IMR-90 (cell line): ENCODE data around the gene ARHGEF7. TPM values are rescaled to one million over a fixed set of nuclear protein-coding genes. Genes with fewer than 3 reads are reported as not detected.

Source experiments
- ATAC-seq: fragments of 200-7000 bp; cut with Tn5 transposase; 2 replicates; pipeline ENCODE4 v1.9.1; 2020; ENCODE audit warnings: low read depth, mild to moderate bottlenecking, moderate library complexity
- BruUV-seq: library from RNA; stranded (reverse); fragments of 400-500 nt; replicated peaks from 2 replicates; lab custom pipeline; 2021; lab: Mats Ljungman, UMichigan
- CTCF ChIA-PET: fragments of 300-600 bp; formaldehyde crosslinking; extraction: SDS; loops from one replicate; lab custom pipeline; 2021; ENCODE audit warnings: antibody characterized with exemption; lab: Yijun Ruan, JAX
- POLR2A ChIA-PET: fragments of 300-600 bp; sonication (Branson Sonifier 250); formaldehyde crosslinking; loops from one replicate; lab custom pipeline; 2022; ENCODE audit warnings: antibody characterized with exemption; ENCODE audit not compliant: unreplicated experiment; lab: Charles Lee
- DNase-seq: peaks from one replicate; pipeline ENCODE4 v3.0.0; 2013
- H2AFZ ChIP-seq: replicated peaks from 2 replicates; pipeline ENCODE3; 2013; ENCODE audit warnings: low read length, mild to moderate bottlenecking; ENCODE audit not compliant: poor library complexity
- H2AK5ac ChIP-seq: 2 replicates; pipeline ENCODE4 v1.6.1; 2013; ENCODE audit warnings: low read depth, low read length, inconsistent platforms
- H2AK9ac ChIP-seq: replicated peaks from 2 replicates; pipeline ENCODE3; 2013; ENCODE audit warnings: mild to moderate bottlenecking, low read depth, low read length, moderate library complexity; ENCODE audit not compliant: poor library complexity
- H2BK120ac ChIP-seq: 2 replicates; pipeline ENCODE4 v1.6.1; 2013; ENCODE audit warnings: low read depth, low read length, inconsistent platforms
- H2BK15ac ChIP-seq: 3 replicates; pipeline ENCODE4 v1.6.1; 2013; ENCODE audit warnings: low read depth, low read length, inconsistent platforms
- H2BK20ac ChIP-seq: 2 replicates; pipeline ENCODE4 v1.6.1; 2013; ENCODE audit warnings: low read depth, mild to moderate bottlenecking, inconsistent platforms, low read length, moderate library complexity
- H2BK5ac ChIP-seq: 2 replicates; pipeline ENCODE4 v1.6.1; 2013; ENCODE audit warnings: mild to moderate bottlenecking, low read depth, low read length, inconsistent platforms; ENCODE audit not compliant: poor library complexity, severe bottlenecking
- H3K14ac ChIP-seq: replicated peaks from 2 replicates; pipeline ENCODE4 v1.6.1; 2013; ENCODE audit warnings: low read depth, low read length, inconsistent platforms
- H3K18ac ChIP-seq: 2 replicates; pipeline ENCODE4 v1.6.1; 2013; ENCODE audit warnings: low read depth, low read length, control low read depth
- H3K23ac ChIP-seq: 2 replicates; pipeline ENCODE4 v1.6.1; 2013; ENCODE audit warnings: low read depth, low read length, inconsistent platforms
- H3K27ac ChIP-seq: 2 replicates; pipeline ENCODE4 v1.5.1; 2013; ENCODE audit warnings: mild to moderate bottlenecking, control low read depth, low read length; ENCODE audit not compliant: insufficient read depth
- H3K27me3 ChIP-seq: 2 replicates; pipeline ENCODE4 v1.6.1; 2013; ENCODE audit warnings: low read length; ENCODE audit not compliant: control insufficient read depth, insufficient read depth
- H3K36me3 ChIP-seq: 2 replicates; pipeline ENCODE4 v1.6.1; 2013; ENCODE audit warnings: low read length, mixed read lengths; ENCODE audit not compliant: control insufficient read depth, insufficient read depth
- H3K4ac ChIP-seq: 2 replicates; pipeline ENCODE4 v1.6.1; 2013; ENCODE audit warnings: low read depth, low read length, inconsistent platforms
- H3K4me1 ChIP-seq: 2 replicates; pipeline ENCODE4 v1.6.1; 2013; ENCODE audit warnings: low read length, mixed read lengths; ENCODE audit not compliant: control insufficient read depth, insufficient read depth
- H3K4me2 ChIP-seq: 2 replicates; pipeline ENCODE4 v1.6.1; 2013; ENCODE audit warnings: low read depth, mild to moderate bottlenecking, control low read depth, low read length, moderate library complexity
- H3K4me3 ChIP-seq: 2 replicates; pipeline ENCODE4 v1.5.1; 2013; ENCODE audit warnings: low read depth, mild to moderate bottlenecking, control low read depth, low read length, moderate library complexity; ENCODE audit not compliant: insufficient read depth
- H3K56ac ChIP-seq: 2 replicates; pipeline ENCODE4 v1.6.1; 2013; ENCODE audit warnings: low read length, inconsistent platforms; ENCODE audit not compliant: insufficient read depth; ENCODE audit errors: extremely low read depth
- H3K79me1 ChIP-seq, 2 experiments: 2 replicates each; pipeline ENCODE4 v1.6.1; 2013; ENCODE audit warnings: low read length in 2 of 2, inconsistent platforms in 1 of 2, low read depth in 1 of 2
- H3K9ac ChIP-seq: 2 replicates; pipeline ENCODE4 v1.6.1; 2013; ENCODE audit warnings: low read depth, low read length, control low read depth
- H3K9me1 ChIP-seq: 2 replicates; pipeline ENCODE4 v1.6.1; 2013; ENCODE audit warnings: low read length, inconsistent platforms; ENCODE audit not compliant: insufficient read depth
- H3K9me3 ChIP-seq: 2 replicates; pipeline ENCODE4 v1.6.1; 2013; ENCODE audit warnings: low read length; ENCODE audit not compliant: control insufficient read depth, insufficient read depth
- H4K20me1 ChIP-seq: 2 replicates; pipeline ENCODE4 v1.6.1; 2013; ENCODE audit warnings: low read length, inconsistent platforms; ENCODE audit not compliant: insufficient read depth
- H4K5ac ChIP-seq: 2 replicates; pipeline ENCODE4 v1.6.1; 2013; ENCODE audit warnings: mild to moderate bottlenecking, low read depth, low read length, control low read depth
- H4K8ac ChIP-seq, 2 experiments: 2 replicates each; pipeline ENCODE4 v1.6.1; 2013; ENCODE audit warnings: low read depth in 2 of 2, low read length in 2 of 2, control low read depth in 1 of 2, inconsistent platforms in 1 of 2
- H4K91ac ChIP-seq: 2 replicates; pipeline ENCODE4 v1.6.1; 2013; ENCODE audit warnings: low read depth, low read length, inconsistent platforms; ENCODE audit not compliant: insufficient read depth
- BHLHE40 ChIP-seq: fragments of 150-350 bp; IDR thresholded peaks from 2 replicates; pipeline ENCODE4 v1.6.1; 2016; ENCODE audit warnings: mild to moderate bottlenecking, low read depth, low read length
- CEBPB ChIP-seq: IDR thresholded peaks from 2 replicates; pipeline ENCODE4 v1.6.1; 2012; ENCODE audit warnings: low read depth, low read length, improper control_type of control experiment
- CHD1 ChIP-seq: IDR thresholded peaks from 2 replicates; pipeline ENCODE4 v1.6.1; 2012; ENCODE audit warnings: low read depth, low read length, improper control_type of control experiment
- ELK1 ChIP-seq: fragments of 150-350 bp; IDR thresholded peaks from 2 replicates; pipeline ENCODE4 v1.6.1; 2016; ENCODE audit warnings: low read depth, mild to moderate bottlenecking, low read length, moderate library complexity, borderline replicate concordance
- FOS ChIP-seq: fragments of 150-350 bp; IDR thresholded peaks from 2 replicates; pipeline ENCODE4 v1.6.1; 2016; ENCODE audit warnings: low read depth, low read length
- MAFK ChIP-seq: IDR thresholded peaks from 2 replicates; pipeline ENCODE4 v1.6.1; 2012; ENCODE audit warnings: low read depth, low read length, improper control_type of control experiment
- MAZ ChIP-seq: IDR thresholded peaks from 2 replicates; pipeline ENCODE4 v1.6.1; 2012; ENCODE audit warnings: low read depth, mild to moderate bottlenecking, low read length, improper control_type of control experiment, moderate library complexity, borderline replicate concordance
- MXI1 ChIP-seq: IDR thresholded peaks from 2 replicates; pipeline ENCODE4 v1.6.1; 2012; ENCODE audit warnings: low read depth, mild to moderate bottlenecking, low read length, moderate library complexity, borderline replicate concordance
- NFE2L2 ChIP-seq: fragments of 150-350 bp; IDR thresholded peaks from 2 replicates; pipeline ENCODE4 v1.6.1; 2016; ENCODE audit warnings: low read depth, mild to moderate bottlenecking, low read length
- POLR2A ChIP-seq: IDR thresholded peaks from 2 replicates; pipeline ENCODE4 v1.6.1; 2012; ENCODE audit warnings: mild to moderate bottlenecking, low read depth, low read length
- RAD21 ChIP-seq: IDR thresholded peaks from 2 replicates; pipeline ENCODE4 v1.6.1; 2012; ENCODE audit warnings: low read length, improper control_type of control experiment
- RCOR1 ChIP-seq: IDR thresholded peaks from 2 replicates; pipeline ENCODE4 v1.6.1; 2012; ENCODE audit warnings: mild to moderate bottlenecking, low read length, improper control_type of control experiment; ENCODE audit not compliant: insufficient replicate concordance
- RFX5 ChIP-seq: IDR thresholded peaks from 2 replicates; pipeline ENCODE4 v1.8.0; 2012; ENCODE audit warnings: low read depth, mild to moderate bottlenecking, low read length, moderate library complexity
- SMC3 ChIP-seq: fragments of 150-350 bp; IDR thresholded peaks from 2 replicates; pipeline ENCODE4 v1.6.1; 2016; ENCODE audit warnings: low read depth, mild to moderate bottlenecking, antibody characterized with exemption, low read length, moderate library complexity
- WGBS, 2 experiments: methylation state at CpG; one replicate each; pipeline versions ENCODE4 v1.1.5 to v1.1.7; 2013; ENCODE audit warnings: missing lambda C conversion rate in 2 of 2; ENCODE audit not compliant: insufficient read length in 1 of 2; ENCODE audit errors: extremely low coverage in 2 of 2; 5-methylcytosine and 5-hydroxymethylcytosine counted together
- dilution Hi-C: fragments of 300-500 bp; cut with HindIII; formaldehyde crosslinking; loops from one replicate; pipeline ENCODE4 v1.14.3; 2018; ENCODE audit warnings: low sequenced_read_pairs; ENCODE audit not compliant: unreplicated experiment
- in situ Hi-C: fragments of 300-500 bp; cut with MboI; formaldehyde crosslinking; loops from 3 replicates; pipeline ENCODE4 v1.14.3; 2019; ENCODE audit warnings: low sequenced_read_pairs, inconsistent platforms, mixed read lengths
- intact Hi-C: fragments of 100-400 bp; cut with micrococcal nuclease; formaldehyde crosslinking; loops from 2 replicates; pipeline ENCODE4 v1.10.0; 2022
- polyA plus RNA-seq, 3 experiments: library from polyadenylated mRNA; depleted of rRNA; stranded (reverse); fragments of >200 nt; gene quantifications; 2 replicates each; pipeline ENCODE4 v1.2.3, GENCODE V29; 2012; ENCODE audit warnings: low replicate concordance in 1 of 3
- total RNA-seq: library from RNA; depleted of rRNA; stranded (reverse); fragments of >200 nt; gene quantifications from 2 replicates; pipeline ENCODE4 v1.2.3, GENCODE V29; 2012
- TF ChIP-seq, protein P1 (sequence below): fragments of 150-350 bp; IDR thresholded peaks from 2 replicates; pipeline ENCODE4 v1.6.1; 2017; ENCODE audit warnings: mild to moderate bottlenecking, antibody characterized with exemption, low read length, low read depth
- TF ChIP-seq, protein P2 (sequence below): conservative IDR thresholded peaks from 2 replicates; pipeline ENCODE4 v1.5.1; 2012; ENCODE audit warnings: mild to moderate bottlenecking, low read depth, low read length, improper control_type of control experiment

ARHGEF7 gene
- total and polyA plus RNA-seq, 2 of the 4 experiments (the other 2 are of a cell fraction) = 32.9 to 59.0 TPM

DNA sequence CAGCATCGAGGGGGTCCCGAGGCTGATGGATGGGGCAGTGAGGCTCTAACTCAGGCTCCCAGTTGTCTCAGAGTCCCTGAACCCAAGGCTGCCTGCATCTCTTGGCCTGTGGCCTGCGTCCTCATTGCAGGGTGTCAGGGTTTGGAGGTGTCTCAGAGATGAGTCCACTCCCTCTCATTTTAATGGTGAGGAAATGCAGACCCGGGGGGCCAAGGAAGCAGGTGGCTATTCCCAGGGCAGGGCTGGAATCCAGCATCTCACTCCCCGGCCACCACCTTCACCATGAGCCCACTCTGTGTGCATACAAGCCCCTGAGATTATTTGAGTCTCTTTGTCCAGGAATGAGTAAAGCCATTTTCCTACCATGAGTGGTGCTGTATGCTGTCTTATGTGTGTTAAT is 226.8 kb downstream of the ARHGEF7 start:
- Histone ChIP-seq H3K4me3 (no peak overlapping the region), H3K9me1 (peaks cover 4% of the 10 kb centered on the region; the same call in 1 of the 2 replicates), H2BK5ac (no peak overlapping the region), H3K4me2 (no peak overlapping the region), H3K56ac (no peak overlapping the region), H3K18ac (no peak overlapping the region), H3K9ac (no peak overlapping the region), H2AK9ac (no peak overlapping the region), H2BK20ac (no peak overlapping the region), H3K27ac (no peak overlapping the region), H4K20me1 (no peaks in the 10 kb centered on the region), H4K91ac (no peak overlapping the region), H3K9me3 (no peaks in the 10 kb centered on the region), H4K8ac (no peak overlapping the region), H3K79me1 (no peaks in the 10 kb centered on the region), H3K4me1 (peaks cover 16% of the 10 kb centered on the region), H3K4ac (no peak overlapping the region), H2BK15ac (no peak overlapping the region), H2BK120ac (no peak overlapping the region), H3K14ac (no peak overlapping the region), H2AFZ (no peak overlapping the region), H2AK5ac (no peak overlapping the region), H4K5ac (no peak overlapping the region), H3K27me3 (no peaks in the 10 kb centered on the region), H3K23ac (no peak overlapping the region), H3K36me3 (no peaks in the 10 kb centered on the region)
- POLR2A ChIA-PET = no interaction called here
- DNase-seq (no peak), ATAC-seq (no peak)
- in situ Hi-C loops (no loop called here), intact Hi-C loops (no loop called here), dilution Hi-C loops (no loop called here)
- no CpG with 5 or more reads among the region's 5 CpGs for WGBS, 2 experiments
- TF ChIP-seq MAZ (no peak), BHLHE40 (no peak), CHD1 (no peak), RFX5 (no peak), SMC3 (no peak), POLR2A (no peak), RAD21 (no peak), NFE2L2 (no peak), RCOR1 (no peak), FOS (no peak), CEBPB (no peak), MXI1 (no peak), ELK1 (no peak), MAFK (no peak)
- TF ChIP-seq, protein P1, sequence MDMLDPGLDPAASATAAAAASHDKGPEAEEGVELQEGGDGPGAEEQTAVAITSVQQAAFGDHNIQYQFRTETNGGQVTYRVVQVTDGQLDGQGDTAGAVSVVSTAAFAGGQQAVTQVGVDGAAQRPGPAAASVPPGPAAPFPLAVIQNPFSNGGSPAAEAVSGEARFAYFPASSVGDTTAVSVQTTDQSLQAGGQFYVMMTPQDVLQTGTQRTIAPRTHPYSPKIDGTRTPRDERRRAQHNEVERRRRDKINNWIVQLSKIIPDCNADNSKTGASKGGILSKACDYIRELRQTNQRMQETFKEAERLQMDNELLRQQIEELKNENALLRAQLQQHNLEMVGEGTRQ = no peak
- TF ChIP-seq, protein P2, sequence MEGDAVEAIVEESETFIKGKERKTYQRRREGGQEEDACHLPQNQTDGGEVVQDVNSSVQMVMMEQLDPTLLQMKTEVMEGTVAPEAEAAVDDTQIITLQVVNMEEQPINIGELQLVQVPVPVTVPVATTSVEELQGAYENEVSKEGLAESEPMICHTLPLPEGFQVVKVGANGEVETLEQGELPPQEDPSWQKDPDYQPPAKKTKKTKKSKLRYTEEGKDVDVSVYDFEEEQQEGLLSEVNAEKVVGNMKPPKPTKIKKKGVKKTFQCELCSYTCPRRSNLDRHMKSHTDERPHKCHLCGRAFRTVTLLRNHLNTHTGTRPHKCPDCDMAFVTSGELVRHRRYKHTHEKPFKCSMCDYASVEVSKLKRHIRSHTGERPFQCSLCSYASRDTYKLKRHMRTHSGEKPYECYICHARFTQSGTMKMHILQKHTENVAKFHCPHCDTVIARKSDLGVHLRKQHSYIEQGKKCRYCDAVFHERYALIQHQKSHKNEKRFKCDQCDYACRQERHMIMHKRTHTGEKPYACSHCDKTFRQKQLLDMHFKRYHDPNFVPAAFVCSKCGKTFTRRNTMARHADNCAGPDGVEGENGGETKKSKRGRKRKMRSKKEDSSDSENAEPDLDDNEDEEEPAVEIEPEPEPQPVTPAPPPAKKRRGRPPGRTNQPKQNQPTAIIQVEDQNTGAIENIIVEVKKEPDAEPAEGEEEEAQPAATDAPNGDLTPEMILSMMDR = no peak
- BruUV-seq = no TSS peak
- CTCF ChIA-PET = no interaction called here
